Activated T-helper 17 cell treated with anti-CD3 and anti-CD28 coated beads, Interleukin-2, amount 50 U/mL, for 72 hours (primary cell): ENCODE measurements around the gene ADM2. TPM values are rescaled to one million over a fixed set of nuclear protein-coding genes. Genes with fewer than 3 reads are reported as not detected.
A peak's percentile ranks its signal among the peaks of the same experiment; 100 is the strongest.

Experiments
- ATAC-seq: fragments of 150-1000 bp; cut with Tn5 transposase; replicated peaks from 2 replicates; pipeline ENCODE4 v1.10.0; 2021; ENCODE audit warnings: mild to moderate bottlenecking, moderate library complexity
- H3K27ac Mint-ChIP-seq: one replicate; pipeline ENCODE4 v1.8.0; 2022; ENCODE audit warnings: mixed read lengths
- H3K27me3 Mint-ChIP-seq: one replicate; pipeline ENCODE4 v1.8.0; 2022; ENCODE audit warnings: mixed read lengths
- H3K36me3 Mint-ChIP-seq: one replicate; pipeline ENCODE4 v1.8.0; 2022; ENCODE audit warnings: low read depth, mild to moderate bottlenecking, mixed read lengths
- H3K4me1 Mint-ChIP-seq: one replicate; pipeline ENCODE4 v1.8.0; 2022; ENCODE audit warnings: mixed read lengths
- H3K4me3 Mint-ChIP-seq: one replicate; pipeline ENCODE4 v1.8.0; 2022; ENCODE audit warnings: mild to moderate bottlenecking, mixed read lengths
- H3K9me3 Mint-ChIP-seq: one replicate; pipeline ENCODE4 v1.8.0; 2022; ENCODE audit warnings: mixed read lengths
- total RNA-seq, 2 donors: library from RNA; stranded (reverse); gene quantifications; one replicate each; pipeline ENCODE4 v1.2.3, GENCODE V29; 2022

The ADM2 gene
- total RNA-seq, 2 donors from 2014 or later = 1.3 to 3.7 TPM

GRCh38 chr22:50483106-50483505 lies 1.8 kb downstream of the ADM2 start:
- H3K4me1 Mint-ChIP-seq = no peaks in the 10 kb centered on the region
- no peak overlapping the region for H3K27ac Mint-ChIP-seq
- ATAC-seq = no peak
- H3K36me3 Mint-ChIP-seq = no peaks in the 10 kb centered on the region
- no peaks in the 10 kb centered on the region for H3K27me3 Mint-ChIP-seq
- no peaks in the 10 kb centered on the region for H3K9me3 Mint-ChIP-seq
- no peak overlapping the region for H3K4me3 Mint-ChIP-seq

GRCh38 chr22:50483556-50483955 lies 2.2 kb downstream of the ADM2 start:
- Mint-ChIP-seq H3K4me1 (no peaks in the 10 kb centered on the region), H3K27ac (no peak overlapping the region), H3K36me3 (no peaks in the 10 kb centered on the region), H3K4me3 (no peak overlapping the region), H3K9me3 (no peaks in the 10 kb centered on the region), H3K27me3 (no peaks in the 10 kb centered on the region)
- ATAC-seq = no peak

- Mint-ChIP-seq H3K9me3 (no peaks in the 10 kb centered on the region), H3K36me3 (no peaks in the 10 kb centered on the region), H3K27me3 (no peaks in the 10 kb centered on the region), H3K4me1 (no peaks in the 10 kb centered on the region), H3K4me3 (no peak overlapping the region), H3K27ac (no peak overlapping the region)
- ATAC-seq = no peak
These were observed 2.9 kb downstream of the ADM2 start for GRCh38 chr22:50483977-50484853.

GRCh38 chr22:50485221-50486131 lies 4.1 kb downstream of the ADM2 start:
- H3K4me3 Mint-ChIP-seq = no peak overlapping the region
- H3K27me3 Mint-ChIP-seq = no peaks in the 10 kb centered on the region
- H3K27ac Mint-ChIP-seq = no peak overlapping the region
- ATAC-seq = no peak
- no peaks in the 10 kb centered on the region for H3K36me3 Mint-ChIP-seq
- H3K4me1 Mint-ChIP-seq = no peaks in the 10 kb centered on the region
- H3K9me3 Mint-ChIP-seq = no peaks in the 10 kb centered on the region

GRCh38 chr22:50486561-50487289 lies 5.4 kb downstream of the ADM2 start, which contains the start of gene MIOX:
MIOX (plus strand) TSS chr22:50486859; CDS start chr22:50486898, 39 bp downstream.
- Mint-ChIP-seq H3K27me3 (no peaks in the 10 kb centered on the region), H3K4me1 (peaks cover 5% of the 10 kb centered on the region), H3K27ac (no peak within 1 kb of the TSS), H3K9me3 (no peaks in the 10 kb centered on the region), H3K4me3 (no peak within 1 kb of the TSS), H3K36me3 (no peaks in the 10 kb centered on the region)
- no peak for ATAC-seq

GRCh38 chr22:50487290-50488005 lies 6.1 kb downstream of the ADM2 start:
- no peak for ATAC-seq
- Mint-ChIP-seq H3K9me3 (no peaks in the 10 kb centered on the region), H3K4me3 (no peak overlapping the region), H3K27ac (no peak overlapping the region), H3K36me3 (no peaks in the 10 kb centered on the region), H3K27me3 (no peaks in the 10 kb centered on the region), H3K4me1 (peaks cover 5% of the 10 kb centered on the region)

- Mint-ChIP-seq H3K27me3 (no peaks in the 10 kb centered on the region), H3K4me3 (no peak overlapping the region), H3K27ac (no peak overlapping the region), H3K36me3 (no peaks in the 10 kb centered on the region), H3K9me3 (no peaks in the 10 kb centered on the region), H3K4me1 (peaks cover 5% of the 10 kb centered on the region)
- no peak for ATAC-seq
These were observed 6.8 kb downstream of the ADM2 start for GRCh38 chr22:50488006-50488677.

GRCh38 chr22:50488886-50489285 lies 7.5 kb downstream of the ADM2 start:
- Mint-ChIP-seq H3K27me3 (no peaks in the 10 kb centered on the region), H3K9me3 (no peaks in the 10 kb centered on the region), H3K4me1 (peaks cover 5% of the 10 kb centered on the region), H3K4me3 (no peak overlapping the region), H3K36me3 (no peaks in the 10 kb centered on the region), H3K27ac (no peak overlapping the region)
- ATAC-seq = no peak

GRCh38 chr22:50489363-50490243 lies 8.3 kb downstream of the ADM2 start:
- H3K9me3 Mint-ChIP-seq = no peaks in the 10 kb centered on the region
- H3K4me1 Mint-ChIP-seq = peaks cover 5% of the 10 kb centered on the region
- no peaks in the 10 kb centered on the region for H3K36me3 Mint-ChIP-seq
- ATAC-seq = no peak
- no peak overlapping the region for H3K27ac Mint-ChIP-seq
- H3K4me3 Mint-ChIP-seq = no peak overlapping the region
- no peaks in the 10 kb centered on the region for H3K27me3 Mint-ChIP-seq

GRCh38 chr22:50490531-50491308 lies 9.4 kb downstream of the ADM2 start:
- peaks cover 5% of the 10 kb centered on the region for H3K4me1 Mint-ChIP-seq
- ATAC-seq = peak; percentile 67
- H3K27me3 Mint-ChIP-seq = no peaks in the 10 kb centered on the region
- H3K9me3 Mint-ChIP-seq = no peaks in the 10 kb centered on the region
- H3K27ac Mint-ChIP-seq = peak overlapping the region; percentile 43
- H3K36me3 Mint-ChIP-seq = no peaks in the 10 kb centered on the region
- H3K4me3 Mint-ChIP-seq = peak overlapping the region; percentile 50

- H3K27ac Mint-ChIP-seq = no peak overlapping the region
- no peaks in the 10 kb centered on the region for H3K9me3 Mint-ChIP-seq
- H3K36me3 Mint-ChIP-seq = no peaks in the 10 kb centered on the region
- H3K27me3 Mint-ChIP-seq = no peaks in the 10 kb centered on the region
- no peaks in the 10 kb centered on the region for H3K4me1 Mint-ChIP-seq
- H3K4me3 Mint-ChIP-seq = no peak overlapping the region
- ATAC-seq = no peak
These were observed 15.8 kb downstream of the ADM2 start for GRCh38 chr22:50497093-50497492.

- no peaks in the 10 kb centered on the region for H3K27me3 Mint-ChIP-seq
- H3K4me1 Mint-ChIP-seq = no peaks in the 10 kb centered on the region
These were observed 17.1 kb downstream of the ADM2 start for GRCh38 chr22:50498322-50498890.

More at GRCh38 chr22:50498322-50498890, 17.1 kb downstream of the ADM2 start:
- H3K9me3 Mint-ChIP-seq = no peaks in the 10 kb centered on the region
- no peak overlapping the region for H3K4me3 Mint-ChIP-seq
- ATAC-seq = peak; percentile 93
- H3K36me3 Mint-ChIP-seq = no peaks in the 10 kb centered on the region
- H3K27ac Mint-ChIP-seq = no peak overlapping the region
